H9 (cell line): ENCODE results near the gene TREML4. TPM values are rescaled to one million over a fixed set of nuclear protein-coding genes. Genes with fewer than 3 reads are reported as not detected.
A peak's percentile ranks its signal among the peaks of the same experiment; 100 is the strongest.

ENCODE experiments used
- DNase-seq: peaks from one replicate; pipeline ENCODE4 v3.0.0-alpha.2; 2017
- H2AFZ ChIP-seq: one replicate; pipeline ENCODE4 v1.6.1; 2013; ENCODE audit warnings: mild to moderate bottlenecking, low read length, control low read depth, moderate library complexity
- H2AK5ac ChIP-seq: 2 replicates; pipeline ENCODE4 v1.6.1; 2013; ENCODE audit warnings: low read length, control low read depth, mixed read lengths; ENCODE audit not compliant: insufficient read length
- H2BK120ac ChIP-seq: one replicate; pipeline ENCODE4 v1.6.1; 2013; ENCODE audit warnings: low read depth, mild to moderate bottlenecking, low read length, control low read depth, inconsistent platforms; ENCODE audit not compliant: poor library complexity, severe bottlenecking
- H2BK12ac ChIP-seq: 2 replicates; pipeline ENCODE4 v1.6.1; 2013; ENCODE audit warnings: low read length, control low read depth, mixed read lengths, low read depth; ENCODE audit not compliant: insufficient read length
- H2BK15ac ChIP-seq: 2 replicates; pipeline ENCODE4 v1.6.1; 2013; ENCODE audit warnings: low read depth, low read length, control low read depth
- H2BK20ac ChIP-seq: one replicate; pipeline ENCODE4 v1.6.1; 2013; ENCODE audit warnings: low read depth, mild to moderate bottlenecking, low read length, control low read depth, inconsistent platforms; ENCODE audit not compliant: poor library complexity, severe bottlenecking
- H2BK5ac ChIP-seq: 2 replicates; pipeline ENCODE4 v1.6.1; 2013; ENCODE audit warnings: low read length, control low read depth, mixed read lengths; ENCODE audit not compliant: insufficient read length
- H3K14ac ChIP-seq: 2 replicates; pipeline ENCODE4 v1.6.1; 2013; ENCODE audit warnings: low read length, control low read depth; ENCODE audit not compliant: insufficient read depth
- H3K18ac ChIP-seq: 2 replicates; pipeline ENCODE4 v1.6.1; 2013; ENCODE audit warnings: low read depth, mild to moderate bottlenecking, mixed read lengths, low read length, control low read depth; ENCODE audit not compliant: insufficient read length
- H3K23ac ChIP-seq: 2 replicates; pipeline ENCODE4 v1.6.1; 2013; ENCODE audit warnings: low read length, control low read depth, mixed read lengths, low read depth; ENCODE audit not compliant: insufficient read length
- H3K23me2 ChIP-seq: 2 replicates; pipeline ENCODE4 v1.6.1; 2013; ENCODE audit warnings: low read depth, mild to moderate bottlenecking, mixed read lengths, low read length, control low read depth; ENCODE audit not compliant: insufficient read length, poor library complexity, severe bottlenecking
- H3K27ac ChIP-seq: 2 replicates; pipeline ENCODE4 v1.5.1; 2013; ENCODE audit warnings: low read length, control low read depth, mixed read lengths, low read depth; ENCODE audit not compliant: insufficient read length
- H3K27me3 ChIP-seq: 2 replicates; pipeline ENCODE4 v1.6.1; 2013; ENCODE audit warnings: low read length, control low read depth, inconsistent platforms; ENCODE audit not compliant: insufficient read depth
- H3K4ac ChIP-seq: 2 replicates; pipeline ENCODE4 v1.6.1; 2013; ENCODE audit warnings: low read depth, mild to moderate bottlenecking, control low read depth, inconsistent platforms, low read length, moderate library complexity
- H3K4me1 ChIP-seq: 2 replicates; pipeline ENCODE4 v1.6.1; 2013; ENCODE audit warnings: low read length, control low read depth, inconsistent platforms; ENCODE audit not compliant: insufficient read depth
- H3K4me2 ChIP-seq: 2 replicates; pipeline ENCODE4 v1.6.1; 2013; ENCODE audit warnings: low read length, control low read depth, mixed read lengths; ENCODE audit not compliant: insufficient read length, insufficient read depth
- H3K56ac ChIP-seq: 2 replicates; pipeline ENCODE4 v1.6.1; 2013; ENCODE audit warnings: low read depth, mild to moderate bottlenecking, mixed read lengths, low read length, control low read depth; ENCODE audit not compliant: insufficient read length
- H3K79me1 ChIP-seq: 2 replicates; pipeline ENCODE4 v1.6.1; 2013; ENCODE audit warnings: low read depth, mild to moderate bottlenecking, moderate library complexity, low read length, control low read depth, inconsistent platforms; ENCODE audit not compliant: insufficient read depth, poor library complexity, severe bottlenecking
- H3K79me2 ChIP-seq: 2 replicates; pipeline ENCODE4 v1.6.1; 2013; ENCODE audit warnings: low read length, control low read depth, inconsistent platforms; ENCODE audit not compliant: insufficient read depth
- H3K9ac ChIP-seq: 2 replicates; pipeline ENCODE4 v1.6.1; 2013; ENCODE audit warnings: low read length, control low read depth, mixed read lengths; ENCODE audit not compliant: insufficient read length; ENCODE audit errors: extremely low read depth
- H3K9me3 ChIP-seq: one replicate; pipeline ENCODE4 v1.6.1; 2013; ENCODE audit warnings: low read depth, low read length, inconsistent platforms; ENCODE audit not compliant: control insufficient read depth
- H3T11ph ChIP-seq: one replicate; pipeline ENCODE4 v1.6.1; 2013; ENCODE audit warnings: mild to moderate bottlenecking, low read length, control low read depth, inconsistent platforms
- H4K20me1 ChIP-seq: one replicate; pipeline ENCODE4 v1.6.1; 2013; ENCODE audit not compliant: control insufficient read depth, insufficient read length, insufficient read depth
- H4K5ac ChIP-seq: 2 replicates; pipeline ENCODE4 v1.6.1; 2013; ENCODE audit warnings: low read depth, mild to moderate bottlenecking, mixed read lengths, low read length, control low read depth; ENCODE audit not compliant: insufficient read length
- H4K8ac ChIP-seq: replicated peaks from 2 replicates; pipeline ENCODE4 v1.6.1; 2013; ENCODE audit warnings: low read length, control low read depth, mixed read lengths, low read depth; ENCODE audit not compliant: insufficient read length
- H4K91ac ChIP-seq: 2 replicates; pipeline ENCODE4 v1.6.1; 2013; ENCODE audit warnings: low read depth, mild to moderate bottlenecking, moderate library complexity, mixed read lengths, low read length, control low read depth; ENCODE audit not compliant: insufficient read length
- H3K27ac Mint-ChIP-seq, 3 experiments: 2 replicates in 2 of 3; 3 replicates in 1 of 3; pipeline ENCODE4 v1.8.0; 2020 to 2021; ENCODE audit warnings: mixed read lengths in 3 of 3, mild to moderate bottlenecking in 1 of 3, moderate library complexity in 1 of 3
- H3K27me3 Mint-ChIP-seq: 2 replicates; pipeline ENCODE4 v1.8.0; 2021; ENCODE audit warnings: low read depth, mild to moderate bottlenecking, moderate library complexity, mixed read lengths
- H3K36me3 Mint-ChIP-seq, 3 experiments: 2 replicates in 2 of 3; 3 replicates in 1 of 3; pipeline ENCODE4 v1.8.0; 2020 to 2021; ENCODE audit warnings: low read depth in 3 of 3, mixed read lengths in 3 of 3; ENCODE audit not compliant: insufficient read depth in 1 of 3
- H3K4me1 Mint-ChIP-seq, 2 experiments: 2 replicates each; pipeline ENCODE4 v1.8.0; 2020; ENCODE audit warnings: mixed read lengths in 2 of 2
- H3K4me3 Mint-ChIP-seq, 2 experiments: 2 replicates in 1 of 2; 3 replicates in 1 of 2; pipeline ENCODE4 v1.8.0; 2020 to 2021; ENCODE audit warnings: mild to moderate bottlenecking in 2 of 2, mixed read lengths in 2 of 2, moderate library complexity in 1 of 2
- H3K9me3 Mint-ChIP-seq, 2 experiments: 2 replicates in 1 of 2; 3 replicates in 1 of 2; pipeline ENCODE4 v1.8.0; 2020; ENCODE audit warnings: mild to moderate bottlenecking in 2 of 2, mixed read lengths in 2 of 2, moderate library complexity in 1 of 2
- CTCF ChIP-seq: fragments of 200-600 bp; sonication (generic); conservative IDR thresholded peaks from 3 replicates; pipeline ENCODE4 v1.8.0; 2021; ENCODE audit warnings: antibody characterized with exemption, mild to moderate bottlenecking
- WGBS: extraction: QIAGEN DNeasy Blood & Tissue Kit; methylation state at CpG from one replicate; pipeline ENCODE4 v1.1.7; 2013; ENCODE audit warnings: missing lambda C conversion rate, low lambda C conversion rate, mixed read lengths; ENCODE audit not compliant: insufficient read length; ENCODE audit errors: extremely low coverage; 5-methylcytosine and 5-hydroxymethylcytosine counted together
- total RNA-seq: library from RNA; stranded (reverse); gene quantifications from 2 replicates; pipeline ENCODE4 v1.2.1, GENCODE V29; 2021

TREML4 gene
- total RNA-seq, 1 experiment from 2014 or later: not detected

- H3K14ac ChIP-seq: no peak within 1 kb of the TSS; the same call in 1 of the 2 replicates
- no peaks in the 10 kb centered on the region for H3K9me3 Mint-ChIP-seq
- peak within 1 kb of the TSS in 1 of 3 experiments; percentile 13; a peak in 2 of 7 replicates for H3K27ac Mint-ChIP-seq
These were observed 27.0 kb upstream of the TREML4 start, which contains the start of gene TREML2 for GRCh38 chr6:41200901-41201763. TSS of gene TREML2 (minus strand) at chr6:41201149. CDS start at chr6:41201008, 141 bp downstream.

More at GRCh38 chr6:41200901-41201763, 27.0 kb upstream of the TREML4 start, which contains the start of gene TREML2:
- H3K9ac ChIP-seq: no peak within 1 kb of the TSS
- no peak within 1 kb of the TSS for H3K23ac ChIP-seq
- Mint-ChIP-seq H3K27me3 (peaks cover 6% of the 10 kb centered on the region), H3K4me3 (no peak within 1 kb of the TSS), H3K36me3 (no peaks in the 10 kb centered on the region), H3K4me1 (peaks cover 14 to 18% of the 10 kb centered on the region in 2 experiments)
- no peak within 1 kb of the TSS for H2BK12ac ChIP-seq
- no peak within 1 kb of the TSS for H3K56ac ChIP-seq
- no peak within 1 kb of the TSS for H2BK15ac ChIP-seq
- H3K4me1 ChIP-seq: peaks cover 2% of the 10 kb centered on the region; the same call in 1 of the 2 replicates
- H2BK5ac ChIP-seq: no peak within 1 kb of the TSS
- no peak within 1 kb of the TSS for H4K8ac ChIP-seq
- no peaks in the 10 kb centered on the region for H3K23me2 ChIP-seq
- H3K27ac ChIP-seq: no peak within 1 kb of the TSS
- H4K91ac ChIP-seq: no peak within 1 kb of the TSS
- no peak for DNase-seq
- no peak within 1 kb of the TSS for H3K4me2 ChIP-seq
- no peak within 1 kb of the TSS for H2AFZ ChIP-seq
- no peak within 1 kb of the TSS for H3K4ac ChIP-seq
- no peaks in the 10 kb centered on the region for H3K9me3 ChIP-seq
- no peaks in the 10 kb centered on the region for H3K27me3 ChIP-seq
- H3K18ac ChIP-seq: no peak within 1 kb of the TSS
- no CpG with 5 or more reads among the region's 12 CpGs for WGBS
- no peak within 1 kb of the TSS for H4K5ac ChIP-seq
- no peaks in the 10 kb centered on the region for H4K20me1 ChIP-seq
- no peak within 1 kb of the TSS for H2BK20ac ChIP-seq
- no peaks in the 10 kb centered on the region for H3K79me1 ChIP-seq
- H3K79me2 ChIP-seq: no peaks in the 10 kb centered on the region
- H3T11ph ChIP-seq: no peak within 1 kb of the TSS
- no peak for TF ChIP-seq CTCF
- no peak within 1 kb of the TSS for H2BK120ac ChIP-seq
- no peak within 1 kb of the TSS for H2AK5ac ChIP-seq
